GM19099 (cell line): ENCODE measurements around the gene CORO2B.

ENCODE experiments used
- POLR2A ChIP-seq: IDR thresholded peaks from 3 replicates; pipeline ENCODE4 v1.6.1; 2011; ENCODE audit warnings: low read depth; ENCODE audit not compliant: insufficient read length; ENCODE audit errors: extremely low read depth

CORO2B gene

DNA sequence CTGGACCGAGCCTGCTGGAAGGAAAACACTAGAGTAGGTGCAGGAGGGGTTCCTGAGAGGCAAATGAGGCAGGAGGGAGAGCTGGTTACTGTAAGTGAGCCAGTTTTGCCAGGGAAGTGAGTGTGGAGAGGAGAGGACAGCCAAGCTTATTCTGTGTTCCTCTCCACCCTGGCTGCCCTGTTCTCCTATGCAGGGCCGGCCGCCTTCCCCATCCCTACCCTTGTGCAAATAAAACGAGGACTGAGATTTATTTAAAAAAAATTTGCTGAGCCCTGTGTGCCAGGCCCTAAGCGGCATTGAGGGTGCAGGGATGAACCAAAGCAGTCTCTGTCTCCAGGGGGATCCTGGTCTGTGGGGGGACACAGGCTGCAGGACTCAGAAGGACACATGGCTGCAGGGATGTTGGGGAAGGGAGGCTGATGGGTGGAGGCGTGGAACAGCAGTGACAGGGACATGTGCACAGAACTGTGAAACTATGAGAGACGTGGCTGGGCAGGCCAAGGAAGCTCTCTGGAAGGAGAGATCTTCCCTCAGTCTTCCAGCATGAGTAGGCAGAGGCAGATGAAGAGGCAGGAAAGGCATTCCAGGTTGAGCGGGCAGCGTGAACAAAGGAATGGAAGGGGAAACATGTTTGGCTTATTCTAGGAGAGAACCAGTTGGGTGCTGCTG lies 12.1 kb downstream of the CORO2B start:
- TF ChIP-seq POLR2A, result no peak

DNA sequence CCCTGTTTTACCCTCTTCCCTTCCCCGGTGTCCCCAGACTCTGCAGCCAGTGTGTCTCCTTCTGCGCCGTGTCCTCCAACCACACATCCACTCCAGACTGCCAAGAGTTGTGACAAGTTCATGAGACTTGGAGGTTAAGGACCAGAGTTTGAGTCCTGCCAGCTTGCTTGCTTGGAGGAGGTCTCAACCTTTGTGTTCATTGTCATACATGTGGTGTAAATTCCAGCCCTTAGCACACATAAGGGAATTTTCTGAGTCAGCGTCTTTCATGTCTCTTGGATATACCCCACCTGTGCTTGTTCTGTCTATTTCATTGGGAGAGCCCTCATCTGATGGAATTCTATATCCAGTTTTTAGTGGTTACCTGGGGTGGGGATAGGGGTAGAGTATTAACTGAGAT lies 13.3 kb downstream of the CORO2B start:
- TF ChIP-seq POLR2A, result no peak

DNA sequence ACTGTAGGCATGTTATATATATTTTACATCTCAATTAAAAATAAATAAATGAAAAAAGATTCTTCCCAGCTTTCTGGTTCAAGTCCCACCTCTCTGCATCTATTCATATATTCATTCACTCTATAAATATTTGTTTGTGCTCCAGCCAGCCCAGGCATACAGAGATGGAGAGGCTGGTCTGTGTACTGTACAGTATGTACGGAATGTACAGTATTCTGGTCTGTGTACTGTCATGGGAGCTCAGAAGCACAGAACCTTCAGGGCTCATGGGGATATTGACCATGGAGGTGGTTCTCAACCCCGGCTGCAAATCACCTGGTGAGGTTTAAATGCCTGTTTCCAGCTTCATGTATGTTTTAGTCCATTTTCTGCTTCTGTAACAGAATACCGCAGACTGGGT lies 13.8 kb downstream of the CORO2B start:
- TF ChIP-seq POLR2A, result no peak

DNA sequence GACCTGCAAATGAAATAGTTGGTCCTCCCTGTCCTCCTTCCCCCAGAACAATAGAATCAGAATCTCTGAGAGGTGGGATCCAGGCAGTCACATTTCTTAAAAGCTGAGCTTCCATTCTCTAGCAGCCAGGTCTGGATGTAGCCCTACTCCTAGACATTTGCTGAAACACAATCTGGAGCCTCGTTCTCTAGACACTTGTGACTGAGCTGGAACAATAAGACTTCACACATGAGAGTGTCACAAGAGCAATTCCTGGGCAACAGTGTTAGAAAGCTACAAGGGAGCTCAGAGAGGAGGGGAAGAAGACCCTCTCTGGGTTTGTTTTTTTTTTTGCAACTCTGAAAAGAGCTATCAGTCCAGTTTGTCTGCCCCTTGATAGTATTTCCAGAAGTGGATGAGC lies 14.5 kb downstream of the CORO2B start:
- no peak for TF ChIP-seq POLR2A

DNA sequence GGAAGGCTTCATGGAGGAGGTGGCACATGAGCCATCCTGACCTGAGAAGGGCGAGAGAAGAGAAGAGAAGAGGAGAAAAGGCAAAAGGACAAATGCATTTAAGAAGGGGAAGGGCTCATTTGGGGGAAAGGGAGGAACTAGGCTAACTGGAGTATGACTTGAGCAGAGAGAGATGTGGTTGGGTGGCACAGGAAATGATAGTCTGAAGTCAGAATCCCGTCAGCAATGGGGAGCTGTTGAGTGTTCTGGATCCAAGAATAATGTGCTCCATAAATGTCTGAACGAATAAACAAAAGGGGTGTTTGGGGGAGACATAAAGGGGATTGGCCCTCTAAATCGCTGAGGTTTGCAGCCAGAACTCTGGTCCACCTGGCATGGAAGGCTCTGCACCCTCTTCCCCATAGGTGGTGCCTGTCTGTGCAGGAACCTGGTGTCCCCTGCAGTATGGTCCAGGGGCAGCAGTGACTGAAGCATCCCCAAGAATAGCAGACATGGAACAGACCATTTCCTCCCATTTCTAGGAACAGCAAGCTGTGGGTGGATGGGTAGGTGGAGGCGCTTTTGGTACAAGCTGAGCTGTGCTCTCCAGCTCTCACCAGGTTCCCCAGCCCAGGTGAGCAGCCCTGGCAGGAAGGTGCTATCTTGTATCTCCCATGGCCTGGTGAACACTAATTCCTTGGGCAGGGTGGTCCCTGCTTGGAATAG lies 15.2 kb downstream of the CORO2B start:
- TF ChIP-seq POLR2A, result no peak

DNA sequence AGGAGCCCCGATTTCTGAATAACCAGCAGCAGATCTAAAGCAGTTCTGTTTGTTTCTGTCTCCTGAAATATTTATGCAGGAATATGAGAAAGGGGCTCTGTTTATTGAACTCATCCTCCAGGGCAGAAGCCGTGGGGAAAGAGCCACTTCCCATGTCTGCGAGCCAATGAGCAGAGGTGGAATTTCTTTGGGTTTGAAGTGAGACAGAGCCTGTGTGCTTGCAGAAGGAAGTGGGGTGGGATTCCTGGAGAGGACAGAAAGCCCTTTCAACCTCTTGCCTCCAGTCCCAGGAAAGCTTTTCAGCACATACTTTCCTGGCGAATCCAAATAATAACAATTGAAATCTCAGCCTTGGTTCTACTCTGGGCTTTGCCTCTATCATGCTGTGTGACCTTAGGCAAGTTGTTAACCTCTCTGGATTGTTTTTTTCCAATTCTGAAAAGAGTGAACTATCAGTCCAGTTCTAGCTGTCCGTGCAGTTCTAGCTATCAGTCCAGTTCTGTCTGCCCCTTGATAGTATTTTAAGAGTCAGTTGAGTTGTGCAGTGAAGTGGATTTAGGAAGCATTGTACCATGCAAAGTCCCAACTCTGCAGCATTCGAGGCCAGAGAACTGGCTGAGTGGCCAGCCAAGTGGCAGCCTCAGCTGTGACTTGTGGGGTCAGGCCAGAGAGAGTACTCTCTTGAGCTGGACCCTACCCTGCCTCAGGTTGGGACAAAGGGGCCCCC lies 15.9 kb downstream of the CORO2B start:
- TF ChIP-seq POLR2A, result no peak

DNA sequence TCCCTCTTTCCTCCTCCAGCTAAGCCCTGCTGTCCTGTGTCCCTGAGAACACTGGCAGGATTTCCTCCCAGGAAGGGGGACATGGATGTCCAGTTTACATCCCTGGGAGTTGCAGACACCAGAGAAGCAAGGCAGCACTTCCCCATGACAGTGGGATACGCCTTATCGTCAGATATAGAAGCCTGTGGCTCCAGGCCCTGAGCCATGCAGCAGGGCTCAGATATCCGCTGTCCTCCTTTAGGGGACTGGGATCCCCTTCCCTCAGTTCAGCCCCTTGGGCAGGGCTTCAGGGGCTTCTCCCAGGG lies 16.4 kb downstream of the CORO2B start:
- no peak for TF ChIP-seq POLR2A

DNA sequence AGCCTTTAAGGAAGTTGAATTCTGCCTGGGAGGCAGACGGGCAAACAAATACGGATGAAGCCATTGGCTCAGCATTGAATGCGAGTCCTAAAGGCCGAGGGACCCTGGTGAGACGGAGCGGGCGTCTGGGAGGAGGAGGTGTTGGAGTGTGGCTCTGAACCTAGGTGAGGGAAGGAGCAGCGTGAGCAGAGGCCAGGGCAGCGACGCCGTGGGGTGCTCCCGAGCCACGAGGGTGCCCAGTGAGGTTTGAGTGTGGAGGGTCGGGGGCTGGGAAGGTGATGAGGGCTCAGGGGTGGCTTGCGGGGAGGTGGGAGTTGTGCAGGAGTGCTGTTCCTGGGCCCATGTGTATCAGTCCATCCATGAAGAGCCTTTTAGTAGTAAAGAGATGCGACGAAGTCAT lies 17.0 kb downstream of the CORO2B start:
- TF ChIP-seq POLR2A, result no peak

DNA sequence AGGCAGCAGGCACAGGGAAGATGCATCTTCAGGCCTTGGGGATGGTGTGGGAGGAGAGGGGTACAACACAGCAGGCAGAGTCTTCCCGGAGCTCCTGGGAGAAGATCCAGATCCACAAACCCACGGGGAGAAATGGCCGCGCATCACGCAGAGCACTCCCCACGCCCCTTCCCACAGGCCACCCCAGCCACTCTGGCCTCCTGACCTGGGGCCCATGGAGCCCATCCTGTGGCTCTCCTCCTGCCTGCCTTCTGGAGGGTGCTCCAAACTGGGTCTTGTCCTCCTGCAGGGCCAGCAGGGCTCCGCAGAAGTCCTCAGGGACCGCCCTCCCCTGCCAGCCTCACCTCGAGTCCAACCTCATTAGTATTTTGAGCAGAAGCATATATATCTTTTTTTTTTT lies 17.9 kb downstream of the CORO2B start:
- no peak for TF ChIP-seq POLR2A

DNA sequence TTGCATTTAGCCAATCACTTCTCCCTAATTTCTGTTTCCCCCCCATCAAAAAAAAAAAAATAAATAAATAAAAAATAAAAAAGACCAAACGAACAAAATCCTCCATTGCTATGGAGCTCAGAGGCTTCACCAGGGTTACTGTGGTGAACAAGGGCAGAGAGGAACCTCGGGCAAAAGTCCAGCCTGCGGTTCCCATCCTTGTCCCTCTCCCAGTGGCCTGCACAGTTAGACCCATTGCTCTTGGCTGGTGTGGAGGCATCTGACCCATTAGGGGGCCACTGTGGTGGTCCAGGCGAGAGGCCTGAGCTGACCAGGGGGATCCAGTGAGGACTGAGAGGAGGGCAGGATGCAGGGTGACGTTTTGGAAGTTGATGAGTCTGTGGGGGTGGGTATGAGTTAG lies 18.8 kb downstream of the CORO2B start:
- no peak for TF ChIP-seq POLR2A

DNA sequence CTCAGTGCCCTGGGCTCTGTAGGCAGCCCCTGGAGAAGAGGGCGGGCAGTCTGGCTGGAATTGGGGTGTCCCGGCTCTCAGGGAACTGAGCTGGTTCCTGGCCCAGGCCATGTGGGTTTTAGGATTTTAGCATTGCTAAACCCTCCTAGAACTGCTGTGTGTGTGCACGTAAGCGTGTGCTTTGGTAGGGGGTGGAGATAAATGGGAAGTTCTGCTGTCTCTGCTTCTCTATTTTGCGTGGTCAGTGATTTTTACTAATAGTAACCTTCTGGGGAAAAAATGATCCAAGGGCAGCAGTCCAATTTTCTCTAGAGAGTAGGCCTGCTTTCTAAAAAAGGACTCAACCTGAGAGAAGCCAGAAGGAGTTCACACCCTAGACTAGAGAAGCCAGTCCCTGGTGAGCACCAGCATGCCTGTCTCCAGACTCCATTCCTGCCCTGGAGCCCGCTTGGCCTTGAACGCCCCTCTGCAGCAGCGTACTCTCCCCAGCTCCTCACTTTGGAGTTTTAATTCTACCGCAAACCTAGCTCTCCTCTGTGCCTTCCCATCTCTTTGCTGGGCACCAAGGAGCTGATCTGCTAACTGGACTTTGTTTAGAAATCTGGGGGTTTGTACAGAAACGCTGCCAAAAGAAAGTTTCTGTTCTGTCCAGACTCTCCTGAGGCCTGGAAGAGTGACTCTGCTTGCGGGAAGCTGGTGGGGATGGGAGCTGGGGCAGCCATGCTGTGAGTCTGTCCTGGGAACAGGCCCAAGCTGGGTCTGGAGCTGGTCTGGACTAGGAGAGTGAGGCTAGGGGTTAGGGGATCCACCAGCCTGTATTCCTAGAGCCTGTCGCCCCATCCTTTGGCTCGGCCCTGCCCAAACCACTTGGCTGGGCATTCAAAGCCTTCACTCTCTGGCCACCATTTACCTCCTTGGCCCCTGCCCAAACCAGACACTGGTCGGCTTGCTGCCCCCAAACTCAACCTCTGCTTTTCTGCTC lies 19.7 kb downstream of the CORO2B start:
- TF ChIP-seq POLR2A, result no peak

DNA sequence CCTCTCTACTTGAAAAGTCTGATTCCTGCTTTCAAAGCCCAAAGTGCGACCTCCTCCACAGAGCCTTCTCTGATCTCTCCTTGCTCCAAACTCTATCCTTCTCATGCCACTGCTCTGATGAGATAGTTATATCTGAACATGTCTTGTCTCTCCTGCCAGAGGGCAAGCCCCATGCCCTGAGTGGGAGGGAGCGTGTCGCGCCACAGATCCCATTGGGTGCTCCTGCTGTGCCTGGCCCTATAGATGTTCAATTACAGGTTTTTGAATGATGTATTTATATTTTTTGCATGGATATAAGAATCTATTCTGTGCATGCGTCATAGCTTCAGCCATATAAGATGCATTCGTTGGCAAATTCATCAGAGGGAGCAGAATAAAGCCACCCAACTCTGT lies 20.4 kb downstream of the CORO2B start:
- TF ChIP-seq POLR2A, result no peak

DNA sequence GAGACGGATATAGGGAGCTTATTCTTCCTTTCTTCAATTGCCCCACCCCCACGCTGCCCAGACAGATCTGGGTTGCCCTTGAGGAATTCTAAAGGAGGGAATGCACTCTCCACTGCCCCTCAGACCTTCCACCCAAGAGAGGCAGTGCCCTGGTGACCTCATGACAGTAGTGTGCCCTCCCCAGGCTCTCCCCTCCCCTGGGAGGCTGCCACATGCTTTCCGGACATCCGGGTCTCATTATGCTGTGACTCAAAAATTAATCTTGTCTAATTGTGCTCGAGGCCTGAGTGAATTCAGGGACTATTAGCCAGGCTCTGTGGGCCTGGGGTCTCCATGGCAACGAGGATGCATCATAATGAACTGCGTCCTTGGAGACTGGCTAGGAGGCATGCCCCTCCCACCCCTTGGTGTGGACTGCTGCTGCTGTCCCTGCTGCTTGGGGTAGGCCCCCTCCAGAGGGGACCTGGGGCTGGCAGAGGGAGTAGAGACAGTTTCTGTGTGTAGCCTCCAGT lies 20.8 kb downstream of the CORO2B start:
- TF ChIP-seq POLR2A, result no peak

DNA sequence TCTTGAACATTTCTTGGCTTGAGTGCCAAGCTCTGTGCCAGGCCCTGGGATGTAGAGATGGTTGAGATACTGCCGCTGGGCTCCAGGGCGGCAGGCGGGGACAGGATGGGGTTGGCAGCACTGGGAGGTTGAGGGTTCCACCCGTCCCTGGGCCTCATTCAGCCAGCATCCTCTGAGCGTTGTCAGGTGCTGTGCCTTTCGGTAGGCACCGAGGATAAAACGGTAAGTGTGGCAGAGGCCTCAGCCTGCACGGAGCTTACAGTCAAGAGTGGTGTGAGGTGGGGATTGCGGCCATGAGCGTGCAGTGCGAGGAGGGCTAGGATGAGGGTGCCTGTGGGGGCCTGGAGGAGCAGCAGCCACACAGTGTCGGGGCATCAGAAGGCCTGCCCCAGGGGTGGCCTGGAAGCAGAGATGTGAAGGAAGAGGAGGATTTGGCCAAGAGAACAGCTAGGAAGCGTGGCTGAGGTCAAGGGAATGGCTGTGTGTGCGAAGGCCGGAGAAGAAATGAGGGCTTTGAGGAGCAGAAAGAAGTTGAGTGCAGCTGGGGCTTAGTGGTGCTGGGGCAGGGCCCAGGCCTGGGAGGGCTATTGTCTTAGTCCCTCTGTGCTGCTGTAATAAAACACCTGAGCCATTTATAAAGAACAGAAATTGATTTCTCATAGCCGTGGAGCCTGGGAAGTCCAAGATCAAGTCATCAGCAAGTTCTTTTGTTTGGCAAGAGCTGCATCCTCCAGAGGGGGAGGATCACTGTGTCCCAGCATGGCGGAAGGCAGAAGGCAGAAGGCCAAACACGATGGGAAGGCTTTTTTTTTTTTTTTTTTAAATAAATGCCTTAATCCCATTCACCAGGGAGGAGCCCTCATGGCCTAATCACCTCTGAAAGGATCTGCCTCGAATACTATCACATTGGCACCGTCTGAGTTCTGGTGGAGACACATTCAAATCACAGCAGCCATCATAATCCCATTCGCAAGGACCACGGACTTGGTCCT lies 22.7 kb downstream of the CORO2B start:
- TF ChIP-seq POLR2A, result no peak
